AG04449 (cell line): ENCODE results near the gene NINL.

Source experiments
- CTCF ChIA-PET: fragments of 350-600 bp; formaldehyde crosslinking; extraction: SDS; loops from one replicate; lab custom pipeline; 2021; ENCODE audit warnings: antibody characterized with exemption; lab: Yijun Ruan, JAX
- POLR2A ChIA-PET: fragments of 400-600, 350-600 bp; formaldehyde crosslinking; extraction: SDS; loops from one replicate; lab custom pipeline; 2020; ENCODE audit warnings: antibody characterized with exemption, inconsistent platforms; lab: Yijun Ruan, JAX
- DNase-seq: peaks from one replicate; pipeline ENCODE4 v3.0.0-alpha.2; 2010; ENCODE audit warnings: low read depth, low spot score
- H3K4me3 ChIP-seq: 2 replicates; pipeline ENCODE4 v1.5.1; 2011; ENCODE audit warnings: low read depth, mild to moderate bottlenecking, control low read depth, low read length
- CTCF ChIP-seq: IDR thresholded peaks from one replicate; pipeline ENCODE4 v1.5.1; 2011; ENCODE audit warnings: mild to moderate bottlenecking, moderate library complexity, low read length, control low read depth, inconsistent platforms; ENCODE audit not compliant: insufficient read depth; ENCODE audit errors: missing control alignments

Gene NINL

GRCh38 chr20:25491446-25492038 lies 93.8 kb downstream of the NINL start:
- ChIA-PET CTCF (interaction anchor here (0.8 to 1.8 kb wide), 2 partner anchors 12 to 49 kb away, joined by 3 to 4 read pairs; no protein-coding TSS in a partner anchor), POLR2A (no interaction called here)

GRCh38 chr20:25490656-25491445 lies 94.5 kb downstream of the NINL start:
- H3K4me3 ChIP-seq = no peak overlapping the region
- POLR2A ChIA-PET = no interaction called here
- CTCF ChIA-PET = interaction anchor here (0.8 to 1.8 kb wide), 2 partner anchors 12 to 50 kb away, joined by 3 to 4 read pairs; no protein-coding TSS in a partner anchor
- DNase-seq = no peak
- no peak for TF ChIP-seq CTCF

More at GRCh38 chr20:25491446-25492038, 93.8 kb downstream of the NINL start:
- no peak for DNase-seq
- H3K4me3 ChIP-seq = no peak overlapping the region
- no peak for TF ChIP-seq CTCF

GRCh38 chr20:25489221-25489871 lies 96.0 kb downstream of the NINL start:
- CTCF ChIA-PET = no interaction called here
- POLR2A ChIA-PET = no interaction called here
- TF ChIP-seq CTCF = no peak
- no peak overlapping the region for H3K4me3 ChIP-seq
- no peak for DNase-seq

- no peak for DNase-seq
- ChIA-PET POLR2A (interaction anchor here (0.9 kb wide), 1 partner anchor 9 kb away, joined by 3 read pairs; no protein-coding TSS in a partner anchor), CTCF (interaction anchor here (0.9 kb wide), 1 partner anchor 15 kb away, joined by 3 read pairs; no protein-coding TSS in a partner anchor)
- no peak for TF ChIP-seq CTCF
- H3K4me3 ChIP-seq = no peak overlapping the region
These were observed 97.4 kb downstream of the NINL start for GRCh38 chr20:25487975-25488374.

GRCh38 chr20:25487306-25487705 lies 98.0 kb downstream of the NINL start:
- DNase-seq = no peak
- POLR2A ChIA-PET = interaction anchor here (0.9 kb wide), 1 partner anchor 9 kb away, joined by 3 read pairs; no protein-coding TSS in a partner anchor
- no peak for TF ChIP-seq CTCF
- no peak overlapping the region for H3K4me3 ChIP-seq
- CTCF ChIA-PET = interaction anchor here (0.9 to 1.3 kb wide), 3 partner anchors 11 to 53 kb away, joined by 3 to 4 read pairs (median 3); no protein-coding TSS in a partner anchor

GRCh38 chr20:25486377-25486776 lies 99.0 kb downstream of the NINL start:
- H3K4me3 ChIP-seq = no peak overlapping the region
- no peak for TF ChIP-seq CTCF
- CTCF ChIA-PET = interaction anchor here (1.3 kb wide), 1 partner anchor 11 kb away, joined by 3 read pairs; no protein-coding TSS in a partner anchor
- no peak for DNase-seq
- POLR2A ChIA-PET = no interaction called here
